ENCODE data around the gene HOXB1.
"Not testable (repeated sequence)": the region's sequence is repeated elsewhere in the genome, so short reads cannot be mapped to it uniquely, and the experiment has no call there.

Gene HOXB1

DNA sequence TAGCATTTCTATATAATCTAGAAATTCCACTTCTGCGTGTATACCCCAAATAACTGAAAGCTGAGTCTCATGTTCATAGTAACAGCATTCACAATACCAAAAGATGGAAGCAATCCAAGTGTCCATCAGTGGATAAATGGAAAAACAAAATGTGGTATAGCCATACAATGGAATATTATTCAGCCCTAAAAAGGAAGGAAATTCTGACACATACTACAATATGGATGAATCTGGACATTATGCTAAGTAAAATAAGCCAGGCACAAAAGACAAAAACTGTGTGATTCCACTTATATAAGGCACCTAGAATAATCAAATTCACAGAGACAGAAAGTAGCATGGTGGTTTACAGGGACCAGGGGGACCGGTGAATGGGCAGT is 20.4 kb downstream of the HOXB1 start:
- Histone ChIP-seq H3K36me3 (replicated peaks) (no peaks in the 10 kb centered on the region), H3K4me3 (ENCODE audit: low read depth, low read length) (no peak overlapping the region), H3K27me3 (replicated peaks) (peaks cover 6% of the 10 kb centered on the region), H3K27ac (no peak overlapping the region)
- DNase-seq = no peak
- TF ChIP-seq, protein P1, sequence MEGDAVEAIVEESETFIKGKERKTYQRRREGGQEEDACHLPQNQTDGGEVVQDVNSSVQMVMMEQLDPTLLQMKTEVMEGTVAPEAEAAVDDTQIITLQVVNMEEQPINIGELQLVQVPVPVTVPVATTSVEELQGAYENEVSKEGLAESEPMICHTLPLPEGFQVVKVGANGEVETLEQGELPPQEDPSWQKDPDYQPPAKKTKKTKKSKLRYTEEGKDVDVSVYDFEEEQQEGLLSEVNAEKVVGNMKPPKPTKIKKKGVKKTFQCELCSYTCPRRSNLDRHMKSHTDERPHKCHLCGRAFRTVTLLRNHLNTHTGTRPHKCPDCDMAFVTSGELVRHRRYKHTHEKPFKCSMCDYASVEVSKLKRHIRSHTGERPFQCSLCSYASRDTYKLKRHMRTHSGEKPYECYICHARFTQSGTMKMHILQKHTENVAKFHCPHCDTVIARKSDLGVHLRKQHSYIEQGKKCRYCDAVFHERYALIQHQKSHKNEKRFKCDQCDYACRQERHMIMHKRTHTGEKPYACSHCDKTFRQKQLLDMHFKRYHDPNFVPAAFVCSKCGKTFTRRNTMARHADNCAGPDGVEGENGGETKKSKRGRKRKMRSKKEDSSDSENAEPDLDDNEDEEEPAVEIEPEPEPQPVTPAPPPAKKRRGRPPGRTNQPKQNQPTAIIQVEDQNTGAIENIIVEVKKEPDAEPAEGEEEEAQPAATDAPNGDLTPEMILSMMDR (IDR thresholded peaks at IDR 0.05; ENCODE audit: low read depth, low read length, missing control alignments) = no peak
- in situ Hi-C loops (cut with HindIII; ENCODE audit: low pct_ligation_motif_present, low sequenced_read_pairs) = no loop called here

DNA sequence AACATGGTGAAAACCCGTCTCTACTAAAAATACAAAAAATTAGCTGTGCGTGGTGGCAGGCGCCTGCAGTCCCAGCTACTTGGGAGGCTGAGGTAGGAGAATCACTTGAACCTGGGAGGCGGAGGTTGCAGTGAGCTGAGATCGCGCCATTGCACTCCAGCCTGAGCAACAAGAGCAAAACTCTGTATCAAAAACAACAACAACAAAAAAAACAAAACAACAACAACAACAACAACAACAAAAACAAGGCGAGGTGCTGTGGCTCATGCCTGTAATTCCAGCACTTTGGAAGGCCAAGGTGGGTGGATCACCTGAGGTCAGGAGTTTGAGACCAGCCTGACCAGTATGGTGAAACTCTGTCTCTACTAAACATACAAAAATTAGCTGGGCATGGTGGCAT is 21.1 kb downstream of the HOXB1 start:
- H3K4me3 ChIP-seq (ENCODE audit: low read depth, low read length); H3K27ac ChIP-seq; in situ Hi-C loops (cut with HindIII; ENCODE audit: low pct_ligation_motif_present, low sequenced_read_pairs); DNase-seq; H3K36me3 ChIP-seq (replicated peaks); H3K27me3 ChIP-seq (replicated peaks): not testable (repeated sequence)

DNA sequence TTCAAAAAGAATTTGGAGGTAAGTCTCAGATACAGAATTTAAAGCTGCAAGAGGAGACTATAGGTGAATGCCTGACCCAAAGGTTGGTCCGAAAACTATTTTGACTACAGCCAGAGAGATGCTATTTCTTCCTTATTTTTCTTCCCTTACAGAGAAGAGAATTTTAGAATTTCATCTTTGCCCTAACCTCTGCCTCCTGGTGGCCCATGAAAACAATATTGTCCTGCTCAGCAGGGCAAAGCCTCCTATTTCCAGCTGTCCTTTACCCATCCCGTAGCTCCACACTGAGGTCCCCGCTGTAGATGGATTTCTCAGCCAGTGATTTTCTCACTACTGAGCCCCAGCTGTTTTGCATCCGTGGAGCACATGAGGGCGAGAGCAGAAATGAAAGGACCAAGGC is 24.6 kb downstream of the HOXB1 start:
- Histone ChIP-seq H3K36me3 (replicated peaks) (no peaks in the 10 kb centered on the region), H3K27me3 (replicated peaks) (peaks cover 10% of the 10 kb centered on the region), H3K27ac (no peak overlapping the region), H3K4me3 (ENCODE audit: low read depth, low read length) (no peak overlapping the region)
- TF ChIP-seq, protein P1 (IDR thresholded peaks at IDR 0.05; ENCODE audit: low read depth, low read length, missing control alignments) = peak; percentile 24
- in situ Hi-C loops (cut with HindIII; ENCODE audit: low pct_ligation_motif_present, low sequenced_read_pairs) = no loop called here
- DNase-seq = no peak

- in situ Hi-C loops (cut with HindIII; ENCODE audit: low pct_ligation_motif_present, low sequenced_read_pairs) = no loop called here
- DNase-seq = peak; percentile 70
- TF ChIP-seq, protein P1 (IDR thresholded peaks at IDR 0.05; ENCODE audit: low read depth, low read length, missing control alignments) = no peak
- H3K27ac ChIP-seq = no peak overlapping the region
- no peak overlapping the region for H3K4me3 ChIP-seq (ENCODE audit: low read depth, low read length)
- no peaks in the 10 kb centered on the region for H3K36me3 ChIP-seq (replicated peaks)
- H3K27me3 ChIP-seq (replicated peaks) = peaks cover 13% of the 10 kb centered on the region
Observed at GRCh38 chr17:48505788-48506187, 25.0 kb downstream of the HOXB1 start.

DNA sequence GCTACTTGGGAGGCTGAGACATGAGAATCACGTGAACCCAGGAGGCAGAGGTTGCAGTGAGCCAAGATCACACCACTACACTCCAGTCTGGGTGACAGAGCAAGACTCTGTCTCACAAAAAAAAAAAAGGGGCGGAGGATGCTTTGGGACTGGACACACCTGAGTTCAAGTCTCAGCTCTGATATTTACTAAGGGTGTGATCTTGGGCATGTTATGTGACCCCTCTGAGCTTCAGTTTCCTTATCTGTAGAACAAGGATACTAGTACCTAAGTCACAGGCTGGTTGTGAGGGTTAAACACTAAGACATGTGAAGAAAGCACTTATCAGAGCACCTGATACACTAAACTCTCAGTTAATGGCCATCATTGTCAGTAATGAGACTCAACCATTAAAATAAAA is 25.9 kb downstream of the HOXB1 start:
- DNase-seq = no peak
- Histone ChIP-seq H3K27ac (no peak overlapping the region), H3K4me3 (ENCODE audit: low read depth, low read length) (no peak overlapping the region), H3K36me3 (replicated peaks) (no peaks in the 10 kb centered on the region), H3K27me3 (replicated peaks) (peaks cover 13% of the 10 kb centered on the region)
- TF ChIP-seq, protein P1 (IDR thresholded peaks at IDR 0.05; ENCODE audit: low read depth, low read length, missing control alignments) = no peak
- in situ Hi-C loops (cut with HindIII; ENCODE audit: low pct_ligation_motif_present, low sequenced_read_pairs) = no loop called here

GRCh38 chr17:48503747-48504146 is 27.1 kb downstream of the HOXB1 start:
- DNase-seq = no peak
- peaks cover 13% of the 10 kb centered on the region for H3K27me3 ChIP-seq (replicated peaks)
- H3K36me3 ChIP-seq (replicated peaks) = no peaks in the 10 kb centered on the region
- in situ Hi-C loops (cut with HindIII; ENCODE audit: low pct_ligation_motif_present, low sequenced_read_pairs) = no loop called here
- TF ChIP-seq, protein P1 (IDR thresholded peaks at IDR 0.05; ENCODE audit: low read depth, low read length, missing control alignments) = no peak
- no peak overlapping the region for H3K27ac ChIP-seq
- H3K4me3 ChIP-seq (ENCODE audit: low read depth, low read length) = no peak overlapping the region

All from brain microvascular endothelial cell (primary cell).